AG09319 (cell line): Measurements from ENCODE around the gene SEC61A1.

Experiments used
- DNase-seq: peaks from one replicate; pipeline ENCODE4 v3.0.0-alpha.2; 2010; ENCODE audit warnings: low read depth; ENCODE audit errors: extremely low read depth
- TF ChIP-seq, protein P1 (sequence below): IDR thresholded peaks from 2 replicates; pipeline ENCODE4 v1.5.1; 2011; ENCODE audit warnings: low read depth, mild to moderate bottlenecking, inconsistent platforms, low read length, moderate library complexity

SEC61A1 gene

DNA sequence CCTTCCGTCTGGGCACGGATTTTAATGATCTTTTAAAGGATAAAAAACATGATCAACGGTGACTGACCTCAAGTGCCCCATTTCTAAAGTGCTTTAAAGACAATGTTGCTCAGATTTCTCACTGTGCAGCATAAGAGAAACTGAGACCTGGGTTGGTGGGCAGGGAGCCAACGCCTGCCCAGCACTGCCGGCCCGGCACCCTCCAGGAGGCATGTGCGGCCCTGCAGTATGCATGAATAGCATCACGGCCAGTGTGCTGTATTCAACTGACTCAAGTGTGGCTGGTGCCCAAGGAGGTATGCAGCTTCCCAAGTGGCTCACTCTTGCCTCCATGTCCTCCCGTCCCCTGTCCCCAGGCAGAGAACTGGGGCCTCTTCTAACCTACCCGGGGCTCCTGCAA is 30.3 kb downstream of the SEC61A1 start:
- TF ChIP-seq, protein P1, sequence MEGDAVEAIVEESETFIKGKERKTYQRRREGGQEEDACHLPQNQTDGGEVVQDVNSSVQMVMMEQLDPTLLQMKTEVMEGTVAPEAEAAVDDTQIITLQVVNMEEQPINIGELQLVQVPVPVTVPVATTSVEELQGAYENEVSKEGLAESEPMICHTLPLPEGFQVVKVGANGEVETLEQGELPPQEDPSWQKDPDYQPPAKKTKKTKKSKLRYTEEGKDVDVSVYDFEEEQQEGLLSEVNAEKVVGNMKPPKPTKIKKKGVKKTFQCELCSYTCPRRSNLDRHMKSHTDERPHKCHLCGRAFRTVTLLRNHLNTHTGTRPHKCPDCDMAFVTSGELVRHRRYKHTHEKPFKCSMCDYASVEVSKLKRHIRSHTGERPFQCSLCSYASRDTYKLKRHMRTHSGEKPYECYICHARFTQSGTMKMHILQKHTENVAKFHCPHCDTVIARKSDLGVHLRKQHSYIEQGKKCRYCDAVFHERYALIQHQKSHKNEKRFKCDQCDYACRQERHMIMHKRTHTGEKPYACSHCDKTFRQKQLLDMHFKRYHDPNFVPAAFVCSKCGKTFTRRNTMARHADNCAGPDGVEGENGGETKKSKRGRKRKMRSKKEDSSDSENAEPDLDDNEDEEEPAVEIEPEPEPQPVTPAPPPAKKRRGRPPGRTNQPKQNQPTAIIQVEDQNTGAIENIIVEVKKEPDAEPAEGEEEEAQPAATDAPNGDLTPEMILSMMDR = no peak
- no peak for DNase-seq

DNA sequence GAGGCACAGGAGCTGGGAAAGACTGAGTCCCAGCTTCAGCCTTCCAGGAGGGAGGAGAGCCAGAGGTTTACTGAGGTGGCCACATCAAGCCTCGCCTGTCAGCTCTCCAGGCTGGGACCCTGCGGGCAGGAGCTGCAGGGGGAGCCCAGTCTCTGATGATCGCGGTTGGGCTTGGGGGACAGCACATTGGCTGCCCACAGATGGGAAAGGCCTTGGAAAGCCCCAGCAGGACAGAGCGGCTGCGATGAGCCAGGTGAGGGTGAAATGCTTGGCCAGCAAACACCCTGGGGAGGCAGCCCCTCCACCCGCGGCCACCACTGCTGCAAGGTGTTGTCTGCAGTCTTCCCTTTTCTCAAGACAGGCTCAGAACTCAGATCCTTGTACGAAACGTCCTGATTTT is 31.2 kb downstream of the SEC61A1 start:
- TF ChIP-seq, protein P1 = no peak
- DNase-seq = no peak

DNA sequence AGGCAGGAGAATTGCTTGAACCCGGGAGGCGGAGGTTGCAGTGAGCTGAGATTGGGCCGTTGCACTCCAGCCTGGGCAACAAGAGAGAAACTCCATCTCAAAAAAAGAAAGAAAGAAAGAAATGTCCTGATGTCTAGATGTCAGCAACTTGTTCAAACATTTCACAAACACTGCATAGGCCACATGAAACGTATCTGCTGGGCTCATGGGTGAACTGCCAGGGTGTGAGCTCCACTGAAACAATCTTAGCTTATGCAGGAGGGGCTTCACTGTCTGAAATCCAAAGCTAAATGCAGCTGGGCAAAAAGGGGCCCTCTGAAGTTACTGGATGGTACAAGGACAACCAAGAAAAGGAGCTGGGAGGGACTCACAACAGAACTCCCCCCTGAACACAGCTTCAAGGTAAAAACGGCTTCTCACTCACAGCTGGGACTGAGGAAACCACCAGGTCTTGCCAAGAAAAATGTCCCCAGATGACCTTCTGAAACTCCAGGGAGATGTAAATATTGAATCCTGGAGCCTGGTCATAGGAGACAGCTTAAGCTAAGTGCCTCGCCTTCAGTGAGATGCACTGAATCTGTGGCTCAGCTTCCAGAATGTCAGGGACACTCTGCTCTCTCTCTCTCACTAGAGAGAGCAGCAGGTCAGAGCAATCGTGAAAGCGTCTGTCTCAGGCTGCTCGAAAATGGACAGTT is 31.9 kb downstream of the SEC61A1 start:
- DNase-seq = no peak
- TF ChIP-seq, protein P1 = no peak

DNA sequence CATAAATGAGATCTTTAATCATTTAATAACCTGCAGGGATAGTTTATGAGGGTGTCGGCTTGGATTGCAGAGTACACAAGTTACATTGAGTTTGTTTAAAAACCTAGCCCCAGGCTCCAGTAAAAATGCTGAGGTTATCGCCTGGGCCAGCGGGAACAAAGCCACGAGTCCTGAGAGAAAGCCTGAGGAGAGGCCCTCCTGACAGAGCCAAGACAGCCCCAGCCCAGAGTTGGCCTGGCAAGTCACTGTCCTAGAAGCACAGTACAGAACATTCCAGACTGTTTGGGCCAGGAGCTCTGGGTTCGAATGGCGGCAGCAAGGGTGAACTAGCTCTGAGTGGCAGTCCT is 32.4 kb downstream of the SEC61A1 start:
- TF ChIP-seq, protein P1 = no peak
- no peak for DNase-seq

DNA sequence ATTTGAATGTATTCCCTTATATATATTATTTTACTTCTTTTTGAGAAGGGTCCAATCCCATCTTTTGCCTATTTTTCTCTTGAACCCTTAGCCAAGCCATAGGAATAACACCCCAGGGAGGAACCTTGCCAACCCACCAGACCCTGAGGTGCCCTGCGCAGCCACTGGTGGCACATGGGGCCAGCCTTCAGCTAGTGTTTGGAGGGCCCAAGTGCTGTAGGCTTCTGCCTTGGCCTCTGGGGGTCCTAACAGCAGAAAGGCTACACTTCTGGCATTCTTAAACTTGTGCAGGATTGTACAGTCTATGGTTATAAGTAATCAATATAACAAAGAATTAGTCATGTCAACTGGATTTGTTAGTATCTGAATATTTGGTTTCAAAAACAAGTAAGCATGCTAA is 36.9 kb downstream of the SEC61A1 start:
- no peak for DNase-seq
- TF ChIP-seq, protein P1 = no peak

DNA sequence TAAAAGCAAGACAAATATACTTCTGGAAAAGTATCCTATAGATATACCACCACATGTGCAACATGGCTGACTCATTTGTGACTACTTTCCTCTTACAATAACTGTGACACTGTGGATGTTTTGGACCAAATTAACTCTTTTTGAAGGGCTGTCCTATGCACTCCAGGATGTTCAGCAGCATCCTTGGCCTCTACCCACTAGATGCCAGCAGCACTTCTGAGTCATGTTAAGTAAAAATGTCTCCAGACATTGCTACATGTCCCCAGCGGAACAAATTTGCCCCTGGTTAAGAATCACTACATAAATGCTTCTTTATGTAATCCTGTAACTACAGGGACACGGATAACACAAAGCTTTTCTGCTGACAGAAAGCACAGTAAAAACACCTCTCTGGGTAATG is 39.3 kb downstream of the SEC61A1 start:
- TF ChIP-seq, protein P1 = no peak
- no peak for DNase-seq

DNA sequence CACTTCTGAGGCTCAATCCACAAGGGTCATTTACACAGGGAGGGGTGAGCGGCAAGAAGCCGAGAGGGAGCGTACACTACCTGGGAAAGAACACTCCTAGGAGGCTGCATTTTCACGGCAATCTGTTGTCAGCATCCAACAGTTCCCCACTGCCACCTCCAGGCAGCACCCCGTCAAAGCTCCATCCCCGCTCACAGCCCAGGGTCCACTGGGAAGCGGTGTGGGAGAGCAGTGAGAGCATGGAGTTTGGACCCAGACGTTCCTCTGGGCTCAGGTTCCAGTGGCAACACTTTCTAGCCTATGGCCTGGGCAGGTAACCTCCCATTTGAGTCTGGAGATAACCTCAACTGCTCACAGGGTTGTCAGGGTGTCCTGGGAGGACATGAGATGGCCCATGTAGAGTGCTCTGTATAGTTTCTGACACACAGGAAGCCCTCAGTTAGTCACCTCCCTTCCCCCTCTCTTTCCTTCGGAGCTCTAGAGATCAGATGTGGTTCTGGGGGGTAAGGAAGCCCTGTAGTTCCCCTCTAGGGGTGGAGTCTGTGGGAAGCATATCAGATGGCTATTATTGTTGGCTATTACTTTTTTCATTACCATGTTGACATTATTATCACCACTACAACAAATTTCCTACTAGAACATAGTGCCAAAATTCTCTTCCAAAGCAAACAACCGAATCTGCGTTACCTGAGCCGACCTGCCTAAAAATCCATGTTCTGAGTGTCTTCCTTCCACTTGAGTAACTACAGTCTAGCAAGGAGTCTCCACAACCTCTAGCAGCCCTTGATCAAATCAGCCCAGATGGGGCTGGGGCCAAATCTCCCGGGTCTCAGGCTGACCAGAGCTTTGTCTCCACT is 42.3 kb downstream of the SEC61A1 start:
- TF ChIP-seq, protein P1 = no peak; the same call in 1 of the 2 replicates
- DNase-seq = no peak
